ENCODE data around the gene XPO6. TPM values are rescaled to one million over a fixed set of nuclear protein-coding genes. Genes with fewer than 3 reads are reported as not detected.

The XPO6 gene
- total and polyA plus RNA-seq, 3 donors from 2014 or later = 216 to 283 (median 238) TPM

- H3K4me3 ChIP-seq = no peak overlapping the region
- intact Hi-C loops (cut with DNase I; ENCODE audit: low total_unique reads) = no loop called here
These were observed 55.6 kb downstream of the XPO6 start for GRCh38 chr16:28156056-28156680.

GRCh38 chr16:28155293-28155692, 56.5 kb downstream of the XPO6 start:
- Histone ChIP-seq H3K27ac (no peak overlapping the region), H3K9me3 (no peaks in the 10 kb centered on the region), H3K4me3 (no peak overlapping the region), H3K4me1 (no peaks in the 10 kb centered on the region), H3K27me3 (no peaks in the 10 kb centered on the region), H3K36me3 (ENCODE audit: low read depth, missing control alignments) (no peaks in the 10 kb centered on the region)
- DNase-seq = no peak
- intact Hi-C loops (cut with DNase I; ENCODE audit: low total_unique reads) = no loop called here
- TF ChIP-seq POLR2A (IDR thresholded peaks at IDR 0.05) (no peak), CTCF (IDR thresholded peaks at IDR 0.05) (no peak)
- WGBS, 2 donors = 76 to 87% methylated on average over 3 of the region's 3 CpGs

More at GRCh38 chr16:28156056-28156680, 55.6 kb downstream of the XPO6 start:
- H3K9me3 ChIP-seq = no peaks in the 10 kb centered on the region
- DNase-seq = no peak
- TF ChIP-seq CTCF (IDR thresholded peaks at IDR 0.05) = no peak
- no peak for TF ChIP-seq POLR2A (IDR thresholded peaks at IDR 0.05)
- no peaks in the 10 kb centered on the region for H3K27me3 ChIP-seq
- 96% methylated on average over 10 of the region's 10 CpGs for WGBS, 2 donors
- no peak overlapping the region for H3K27ac ChIP-seq
- H3K4me1 ChIP-seq = no peaks in the 10 kb centered on the region
- H3K36me3 ChIP-seq (ENCODE audit: low read depth, missing control alignments) = no peaks in the 10 kb centered on the region

GRCh38 chr16:28151180-28151579, 60.6 kb downstream of the XPO6 start:
- intact Hi-C loops (cut with DNase I; ENCODE audit: low total_unique reads) = no loop called here
- no peaks in the 10 kb centered on the region for H3K4me1 ChIP-seq
- WGBS, 2 donors = 81 to 89% methylated on average over 7 of the region's 7 CpGs
- no peak for DNase-seq
- TF ChIP-seq CTCF (IDR thresholded peaks at IDR 0.05) = no peak
- no peak for TF ChIP-seq POLR2A (IDR thresholded peaks at IDR 0.05)
- H3K9me3 ChIP-seq = no peaks in the 10 kb centered on the region
- no peak overlapping the region for H3K4me3 ChIP-seq
- H3K36me3 ChIP-seq (ENCODE audit: low read depth, missing control alignments) = no peaks in the 10 kb centered on the region
- H3K27ac ChIP-seq = no peak overlapping the region
- no peaks in the 10 kb centered on the region for H3K27me3 ChIP-seq

- intact Hi-C loops (cut with DNase I; ENCODE audit: low total_unique reads) = no loop called here
- TF ChIP-seq POLR2A (IDR thresholded peaks at IDR 0.05) = no peak
- TF ChIP-seq CTCF (IDR thresholded peaks at IDR 0.05) = no peak
- Histone ChIP-seq H3K27ac (no peak overlapping the region), H3K27me3 (no peaks in the 10 kb centered on the region), H3K36me3 (ENCODE audit: low read depth, missing control alignments) (no peaks in the 10 kb centered on the region), H3K4me1 (no peaks in the 10 kb centered on the region), H3K9me3 (no peaks in the 10 kb centered on the region), H3K4me3 (no peak overlapping the region)
- no peak for DNase-seq
- WGBS, 2 donors = 92 to 94% methylated on average over 12 of the region's 12 CpGs
These were observed 62.5 kb downstream of the XPO6 start for GRCh38 chr16:28149011-28149888.

Data from testis (tissue), 3 donors.